Panc1 (cell line): Measurements from ENCODE around the gene GAP43. TPM values are rescaled to one million over a fixed set of nuclear protein-coding genes. Genes with fewer than 3 reads are reported as not detected.

Experiments used
- ATAC-seq: fragments of 200-7000 bp; cut with Tn5 transposase; 2 replicates; pipeline ENCODE4 v1.9.1; 2020; ENCODE audit warnings: mild to moderate bottlenecking, moderate library complexity
- BruUV-seq: library from RNA; stranded (reverse); fragments of 400-500 nt; replicated peaks from 2 replicates; lab custom pipeline; 2021; lab: Mats Ljungman, UMichigan
- CTCF ChIA-PET: fragments of 300-600 bp; sonication (Branson Sonifier 250); formaldehyde crosslinking; loops from one replicate; lab custom pipeline; 2022; ENCODE audit warnings: antibody characterized with exemption; lab: Charles Lee
- POLR2A ChIA-PET: fragments of 300-600 bp; sonication (Branson Sonifier 250); formaldehyde crosslinking; loops from one replicate; lab custom pipeline; 2022; ENCODE audit warnings: antibody characterized with exemption; lab: Charles Lee
- DNase-seq: peaks from one replicate; pipeline ENCODE4 v3.0.0-alpha.2; 2010; ENCODE audit warnings: low read depth, low spot score
- H3K27ac ChIP-seq: 2 replicates; pipeline ENCODE4 v1.5.1; 2011; ENCODE audit warnings: mild to moderate bottlenecking, low read length, inconsistent platforms
- H3K27me3 ChIP-seq: fragments of 200-500 bp; sonication (Bioruptor generic); 2 replicates; pipeline ENCODE4 v1.6.0; 2014; ENCODE audit warnings: low read length, inconsistent platforms; ENCODE audit not compliant: control insufficient read depth, insufficient read depth
- H3K36me3 ChIP-seq: fragments of 200-500 bp; sonication (Bioruptor generic); 2 replicates; pipeline ENCODE4 v1.5.1; 2014; ENCODE audit warnings: inconsistent platforms, mild to moderate bottlenecking, low read length, moderate library complexity; ENCODE audit not compliant: control insufficient read depth, insufficient read depth
- H3K4me1 ChIP-seq: 2 replicates; pipeline ENCODE4 v1.5.1; 2011; ENCODE audit warnings: inconsistent platforms, mild to moderate bottlenecking, low read length, moderate library complexity; ENCODE audit not compliant: control insufficient read depth, insufficient read depth
- H3K4me3 ChIP-seq, 2 experiments: 2 replicates each; pipeline ENCODE4 v1.5.1; 2011 to 2012; ENCODE audit warnings: low read depth in 2 of 2, low read length in 2 of 2, mild to moderate bottlenecking in 2 of 2, inconsistent platforms in 1 of 2, moderate library complexity in 1 of 2
- H3K9me3 ChIP-seq: fragments of 200-500 bp; sonication (Bioruptor generic); 2 replicates; pipeline ENCODE4 v1.5.1; 2014; ENCODE audit warnings: low read depth, mild to moderate bottlenecking, inconsistent platforms, low read length, moderate library complexity; ENCODE audit not compliant: control insufficient read depth, insufficient read depth
- CTCF ChIP-seq: fragments of 450-650 bp; IDR thresholded peaks from 2 replicates; pipeline ENCODE4 v1.5.1; 2017; ENCODE audit warnings: mild to moderate bottlenecking
- POLR2AphosphoS5 ChIP-seq: IDR thresholded peaks from 2 replicates; pipeline ENCODE4 v1.6.1; 2012; ENCODE audit warnings: mild to moderate bottlenecking, low read depth, low read length, moderate library complexity
- REST ChIP-seq, 2 experiments: IDR thresholded peaks; 2 replicates each; pipeline ENCODE4 v1.6.1; 2011 to 2012; ENCODE audit warnings: low read depth in 2 of 2, control low read depth in 1 of 2, low read length in 1 of 2, mild to moderate bottlenecking in 1 of 2, moderate library complexity in 1 of 2; ENCODE audit not compliant: insufficient read depth in 1 of 2
- SIN3A ChIP-seq: IDR thresholded peaks from 2 replicates; pipeline ENCODE4 v1.6.1; 2012; ENCODE audit warnings: low read depth, mild to moderate bottlenecking, low read length, moderate library complexity, borderline replicate concordance; ENCODE audit not compliant: insufficient read depth
- TCF7L2 ChIP-seq: IDR thresholded peaks from 2 replicates; pipeline ENCODE4 v1.6.1; 2011; ENCODE audit warnings: mild to moderate bottlenecking, low read depth, low read length, inconsistent platforms
- in situ Hi-C: cut with HindIII; loops from 2 replicates; pipeline ENCODE4 v1.10.0; 2016; ENCODE audit warnings: low sequenced_read_pairs, low pct_unique_long_range_greater_than_20kb
- intact Hi-C: fragments of 100-400 bp; cut with micrococcal nuclease; formaldehyde crosslinking; loops from one replicate; pipeline ENCODE4 v1.10.0; 2022; ENCODE audit not compliant: unreplicated experiment
- total RNA-seq: library from RNA; stranded (reverse); gene quantifications from one replicate; pipeline ENCODE4 v1.2.1, GENCODE V29; 2021; ENCODE audit not compliant: unreplicated experiment

The GAP43 gene
- total RNA-seq, 1 experiment from 2014 or later, result not detected

GRCh38 chr3:115693868-115694267, 70.6 kb downstream of the GAP43 start:
- Histone ChIP-seq H3K27ac (no peak overlapping the region), H3K27me3 (no peaks in the 10 kb centered on the region), H3K4me3 (no peak overlapping the region), H3K36me3 (no peaks in the 10 kb centered on the region), H3K9me3 (no peaks in the 10 kb centered on the region), H3K4me1 (no peaks in the 10 kb centered on the region)
- ATAC-seq (no peak), DNase-seq (no peak)
- TF ChIP-seq POLR2AphosphoS5 (no peak), REST (IDR thresholded peaks at IDR 0.05; ENCODE audit: insufficient read depth in 1 of 2, low read depth in 2 of 2, low read length in 1 of 2) (no peak), CTCF (no peak), TCF7L2 (no peak), SIN3A (no peak)
- POLR2A ChIA-PET, result no interaction called here
- in situ Hi-C loops (no loop called here), intact Hi-C loops (loop anchor here (2.0 kb wide), 3 partner anchors 121 to 601 kb away; no protein-coding TSS in a partner anchor)
- CTCF ChIA-PET, result no interaction called here
- no TSS peak for BruUV-seq

- Histone ChIP-seq H3K27me3 (no peaks in the 10 kb centered on the region), H3K27ac (no peak overlapping the region), H3K4me3 (no peak overlapping the region), H3K9me3 (no peaks in the 10 kb centered on the region), H3K36me3 (no peaks in the 10 kb centered on the region), H3K4me1 (no peaks in the 10 kb centered on the region)
- TF ChIP-seq CTCF, result no peak
- no peak for TF ChIP-seq SIN3A
- no peak for TF ChIP-seq POLR2AphosphoS5
- TF ChIP-seq REST (IDR thresholded peaks at IDR 0.05; ENCODE audit: insufficient read depth in 1 of 2, low read depth in 2 of 2, low read length in 1 of 2), result no peak
- no peak for TF ChIP-seq TCF7L2
- in situ Hi-C loops, result no loop called here
- no peak for ATAC-seq
- POLR2A ChIA-PET, result no interaction called here
- BruUV-seq, result no TSS peak
- no peak for DNase-seq
- CTCF ChIA-PET, result no interaction called here
- intact Hi-C loops, result no loop called here
Observed at GRCh38 chr3:115695090-115695489, 71.8 kb downstream of the GAP43 start.
